Kidney (tissue), 14 donors: ENCODE data around the gene EPHB3. TPM values are rescaled to one million over a fixed set of nuclear protein-coding genes. Genes with fewer than 3 reads are reported as not detected.

ENCODE experiments used
- DNase-seq, 5 donors: peaks; one replicate each; pipeline ENCODE4 v3.0.0-alpha.2; 2013 to 2020
- FAIRE-seq: peaks from 2 replicates; lab custom pipeline; 2012; peaks lifted over from hg19 to GRCh38; lab: Jason Lieb, UNC
- H3K27ac ChIP-seq, 2 donors: one replicate each; pipeline ENCODE4 v1.7.0; 2013; ENCODE audit warnings: low read depth in 2 of 2, low read length in 2 of 2, inconsistent platforms in 1 of 2
- H3K27me3 ChIP-seq: one replicate; pipeline ENCODE4 v1.7.1; 2013; ENCODE audit warnings: low read length, inconsistent platforms; ENCODE audit not compliant: control insufficient read depth, insufficient read depth
- H3K36me3 ChIP-seq, 3 donors: one replicate each; pipeline versions ENCODE4 v1.7.0 to v1.7.1; 2013; ENCODE audit warnings: low read length in 3 of 3, control low read depth in 1 of 3, inconsistent platforms in 1 of 3; ENCODE audit not compliant: insufficient read depth in 3 of 3, control insufficient read depth in 2 of 3
- H3K4me1 ChIP-seq, 3 donors: one replicate each; pipeline versions ENCODE4 v1.7.0 to v1.7.1; 2013; ENCODE audit warnings: low read length in 3 of 3, inconsistent platforms in 1 of 3, low read depth in 1 of 3; ENCODE audit not compliant: control insufficient read depth in 2 of 3, insufficient read depth in 2 of 3
- H3K4me3 ChIP-seq, 3 donors: one replicate each; pipeline versions ENCODE4 v1.7.0 to v1.8.1; 2013; ENCODE audit warnings: low read length in 3 of 3, control low read depth in 1 of 3, inconsistent platforms in 1 of 3
- H3K9ac ChIP-seq, 3 donors: one replicate each; pipeline versions ENCODE4 v1.7.0 to v1.7.1; 2013; ENCODE audit warnings: low read length in 3 of 3, control low read depth in 1 of 3, inconsistent platforms in 1 of 3
- H3K9me3 ChIP-seq, 3 donors: one replicate each; pipeline versions ENCODE4 v1.7.0 to v1.7.1; 2013; ENCODE audit warnings: low read length in 3 of 3, control low read depth in 1 of 3, inconsistent platforms in 1 of 3; ENCODE audit not compliant: control insufficient read depth in 2 of 3, insufficient read depth in 1 of 3
- intact Hi-C: fragments of 100-400 bp; cut with DNase I; formaldehyde crosslinking; loops from one replicate; pipeline ENCODE4 v1.11.1; 2022
- polyA plus RNA-seq: library from polyadenylated mRNA; stranded (reverse); fragments of 350-450 nt; fragmentation: Illumina TruSeq; extraction: RNeasy Lipid Tissue Mini Kit (QIAGEN cat#74804); gene quantifications from one replicate; pipeline ENCODE4 v1.2.3, GENCODE V29; 2014; ENCODE audit warnings: low read depth, low replicate concordance; ENCODE audit not compliant: insufficient read depth
- total RNA-seq: library from RNA; stranded (reverse); fragmentation: NEBNext Ultra II Directional; extraction: Animal tissue kit (Norgen Biotek cat#: 25700); gene quantifications from one replicate; pipeline ENCODE4 v1.2.1, GENCODE V29; 2021
- TF ChIP-seq, protein P1 (sequence below): IDR thresholded peaks from 3 replicates; pipeline ENCODE4 v1.5.1; 2012; ENCODE audit warnings: mild to moderate bottlenecking, moderate library complexity, borderline replicate concordance; ENCODE audit not compliant: insufficient read depth; ENCODE audit errors: extremely low read depth
- donor health status: control.
- donor health status: control.
- donor health status: control.
- donor health status: control.
- donor health status: control.
- donor health status: DM: yes; HTN: yes; CAD: no.
- donor health status: Normal renal cell carcinoma (clear cell type).

Gene EPHB3
- total and polyA plus RNA-seq, 2 donors from 2014 or later = 1.4 to 3.8 TPM

DNA sequence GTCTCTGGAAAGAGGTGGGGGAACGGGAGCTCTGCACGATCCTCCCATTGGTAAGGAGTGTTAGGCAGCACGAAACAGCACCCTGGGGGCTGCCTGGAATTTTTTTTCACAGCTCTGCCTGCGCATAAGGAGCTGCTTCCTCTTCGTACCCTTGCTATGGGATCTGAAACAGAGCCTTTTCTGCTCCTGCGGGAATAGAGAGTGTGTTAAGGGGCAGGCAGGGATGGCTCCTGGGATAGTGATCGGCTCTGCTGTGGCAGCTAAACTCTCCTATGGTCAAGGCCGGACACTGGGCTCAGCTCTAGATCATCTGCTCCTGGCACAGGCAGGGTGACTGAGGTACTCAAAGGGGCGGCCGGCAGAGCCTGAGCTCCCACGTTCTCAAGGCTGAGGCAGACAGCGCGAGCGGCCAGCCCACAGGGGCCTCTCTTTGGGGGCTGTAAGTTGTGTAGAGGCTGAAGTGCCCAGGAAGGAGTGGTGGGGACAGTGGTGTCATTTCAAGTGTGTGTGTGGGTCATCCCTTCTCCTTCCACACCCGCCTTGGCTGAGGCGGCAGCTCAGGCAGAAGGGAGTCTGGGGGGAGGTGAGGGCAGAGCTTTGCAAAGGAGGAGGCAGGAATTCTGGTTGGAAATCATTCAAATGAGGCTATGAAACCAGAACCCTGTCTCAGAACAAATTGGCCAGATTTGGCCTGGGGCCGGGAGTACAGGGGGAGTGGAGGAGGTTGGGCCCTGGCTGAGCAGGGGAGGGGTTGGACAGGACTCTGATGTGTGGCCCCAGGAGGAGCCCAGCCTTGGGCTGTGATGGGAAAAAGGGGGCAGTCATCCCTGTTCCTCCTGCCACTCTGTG is 31.0 kb downstream of the EPHB3 start:
- Histone ChIP-seq H3K27me3 (no peaks in the 10 kb centered on the region), H3K9me3 (no peaks in the 10 kb centered on the region), H3K36me3 (no peaks in the 10 kb centered on the region), H3K4me3 (no peak overlapping the region), H3K27ac (no peak overlapping the region), H3K4me1 (peaks cover 0 to 5% (median 0%) of the 10 kb centered on the region in 3 donors), H3K9ac (no peak overlapping the region)
- peak in 4 of 5 donors; percentile 81 to 94 (median 90) for DNase-seq
- intact Hi-C loops = no loop called here
- TF ChIP-seq, protein P1, sequence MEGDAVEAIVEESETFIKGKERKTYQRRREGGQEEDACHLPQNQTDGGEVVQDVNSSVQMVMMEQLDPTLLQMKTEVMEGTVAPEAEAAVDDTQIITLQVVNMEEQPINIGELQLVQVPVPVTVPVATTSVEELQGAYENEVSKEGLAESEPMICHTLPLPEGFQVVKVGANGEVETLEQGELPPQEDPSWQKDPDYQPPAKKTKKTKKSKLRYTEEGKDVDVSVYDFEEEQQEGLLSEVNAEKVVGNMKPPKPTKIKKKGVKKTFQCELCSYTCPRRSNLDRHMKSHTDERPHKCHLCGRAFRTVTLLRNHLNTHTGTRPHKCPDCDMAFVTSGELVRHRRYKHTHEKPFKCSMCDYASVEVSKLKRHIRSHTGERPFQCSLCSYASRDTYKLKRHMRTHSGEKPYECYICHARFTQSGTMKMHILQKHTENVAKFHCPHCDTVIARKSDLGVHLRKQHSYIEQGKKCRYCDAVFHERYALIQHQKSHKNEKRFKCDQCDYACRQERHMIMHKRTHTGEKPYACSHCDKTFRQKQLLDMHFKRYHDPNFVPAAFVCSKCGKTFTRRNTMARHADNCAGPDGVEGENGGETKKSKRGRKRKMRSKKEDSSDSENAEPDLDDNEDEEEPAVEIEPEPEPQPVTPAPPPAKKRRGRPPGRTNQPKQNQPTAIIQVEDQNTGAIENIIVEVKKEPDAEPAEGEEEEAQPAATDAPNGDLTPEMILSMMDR = no peak
- no peak for FAIRE-seq

DNA sequence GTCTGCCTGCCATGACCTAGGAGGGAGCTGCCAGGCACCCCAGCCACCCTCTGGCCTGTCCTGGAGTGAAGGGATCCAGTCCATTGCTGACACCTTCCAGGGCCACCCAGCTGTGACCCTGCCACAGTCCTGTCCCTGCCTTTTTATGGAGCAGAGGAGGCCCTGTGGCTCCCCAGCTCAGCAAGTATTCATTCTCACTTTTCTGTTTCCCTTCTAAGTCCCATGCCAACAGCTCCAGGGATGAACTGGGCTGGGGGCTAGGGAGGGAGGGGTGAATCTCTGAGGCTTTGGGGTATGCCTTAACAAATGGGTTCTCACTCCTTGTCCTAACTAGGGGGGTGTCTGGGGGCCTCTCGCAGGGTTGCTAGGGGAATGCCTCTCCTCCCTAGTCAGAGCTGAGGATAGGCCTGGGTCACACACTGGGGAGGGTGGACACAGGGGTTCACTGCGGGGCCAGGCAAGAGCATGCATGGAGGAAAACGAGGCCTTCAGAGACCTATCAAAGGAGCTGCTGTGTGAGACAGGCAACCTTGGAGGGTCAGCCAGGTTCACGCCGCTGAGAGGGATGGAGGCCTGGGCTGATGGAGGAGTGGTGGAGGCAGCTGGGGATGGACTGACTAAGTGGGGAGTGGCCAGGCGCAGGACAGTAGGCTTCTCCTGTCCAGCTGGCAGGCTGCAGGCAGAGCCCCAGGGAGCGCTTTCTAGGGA is 31.8 kb downstream of the EPHB3 start:
- no peaks in the 10 kb centered on the region for H3K9me3 ChIP-seq
- H3K4me1 ChIP-seq = peaks cover 0 to 5% (median 0%) of the 10 kb centered on the region in 3 donors
- H3K4me3 ChIP-seq = no peak overlapping the region
- TF ChIP-seq, protein P1 = no peak
- peak in 1 of 5 donors; percentile 66 for DNase-seq
- no peak overlapping the region for H3K27ac ChIP-seq
- H3K36me3 ChIP-seq = no peaks in the 10 kb centered on the region
- no peaks in the 10 kb centered on the region for H3K27me3 ChIP-seq
- intact Hi-C loops = no loop called here
- H3K9ac ChIP-seq = no peak overlapping the region
- no peak for FAIRE-seq

DNA sequence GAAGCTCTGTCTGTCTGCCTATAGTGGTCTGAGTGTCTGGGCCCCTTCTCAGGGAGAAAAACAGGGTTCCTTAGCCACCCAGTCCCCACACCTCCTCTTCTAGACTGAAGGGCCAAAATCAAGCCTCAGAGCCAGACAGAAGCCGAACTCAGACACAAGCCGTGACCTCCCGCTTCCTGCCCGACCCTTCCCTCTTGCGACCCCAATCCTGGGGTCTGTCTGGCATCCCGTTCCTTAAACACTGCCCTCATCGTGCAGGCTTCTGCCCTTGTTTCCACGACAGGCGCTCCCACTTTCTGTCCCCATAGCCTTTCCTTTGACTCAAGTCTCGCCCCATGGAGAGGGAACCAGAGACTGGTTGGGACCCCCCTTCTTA is 32.3 kb downstream of the EPHB3 start:
- no peak overlapping the region for H3K27ac ChIP-seq
- no peaks in the 10 kb centered on the region for H3K9me3 ChIP-seq
- DNase-seq (no peak), FAIRE-seq (no peak)
- no peaks in the 10 kb centered on the region for H3K27me3 ChIP-seq
- TF ChIP-seq, protein P1 = no peak
- peaks cover 0 to 5% (median 0%) of the 10 kb centered on the region in 3 donors for H3K4me1 ChIP-seq
- H3K36me3 ChIP-seq = no peaks in the 10 kb centered on the region
- intact Hi-C loops = no loop called here
- no peak overlapping the region for H3K9ac ChIP-seq
- H3K4me3 ChIP-seq = no peak overlapping the region
